ENCODE measurements around the gene FAM53B.

- peak; percentile 1 for TF ChIP-seq POLR2A (IDR thresholded peaks at IDR 0.05; ENCODE audit: low read length)
- TF ChIP-seq GATA1 (IDR thresholded peaks at IDR 0.05; ENCODE audit: low read depth, low read length): no peak
These were observed 95.4 kb downstream of the FAM53B start for GRCh38 chr10:124648738-124649137.

All from erythroblast (primary cell).